Right ventricle myocardium superior (tissue), 1 donor: ENCODE data around the gene LRRC59. TPM values are rescaled to one million over a fixed set of nuclear protein-coding genes. Genes with fewer than 3 reads are reported as not detected.
A peak's percentile ranks its signal among the peaks of the same experiment; 100 is the strongest.
"Not testable (repeated sequence)": the region's sequence is repeated elsewhere in the genome, so short reads cannot be mapped to it uniquely, and the experiment has no call there.

Experiments
- ATAC-seq: fragments of 200-7000 bp; cut with Tn5 transposase; one replicate; pipeline ENCODE4 v1.9.1; 2020; ENCODE audit warnings: mild to moderate bottlenecking; ENCODE audit not compliant: poor library complexity
- DNase-seq: peaks from one replicate; pipeline ENCODE4 v3.0.0-alpha.2; 2020
- intact Hi-C: fragments of 100-400 bp; cut with DNase I; formaldehyde crosslinking; loops from one replicate; pipeline ENCODE4 v1.11.2; 2022
- total RNA-seq: library from RNA; stranded (reverse); fragmentation: NEBNext Ultra II Directional; extraction: Animal tissue kit (Norgen Biotek cat#: 25700); gene quantifications from one replicate; pipeline ENCODE4 v1.2.1, GENCODE V29; 2021
- donor health status: DM: no; HTN: yes; CAD: no; lungs with severe emphysema.

LRRC59 gene
- total RNA-seq, 1 donor from 2014 or later: 20.3 TPM

- ATAC-seq: peak; percentile 94
Measured at GRCh38 chr17:50425682-50426471, 28.6 kb upstream of the LRRC59 start, which contains the start of gene ACSF2. Gene ACSF2 (plus strand): TSS chr17:50426218. CDS start chr17:50426262, 44 bp downstream.

GRCh38 chr17:50424996-50425681, 27.8 kb upstream of the LRRC59 start:
- ATAC-seq: no peak
- intact Hi-C loops: no loop called here
- DNase-seq: peak; percentile 44

More at GRCh38 chr17:50425682-50426471, 28.6 kb upstream of the LRRC59 start, which contains the start of gene ACSF2:
- DNase-seq: peak; percentile 85
- intact Hi-C loops: no loop called here

GRCh38 chr17:50424246-50424995, 27.1 kb upstream of the LRRC59 start:
- DNase-seq: no peak
- ATAC-seq: no peak
- intact Hi-C loops: no loop called here

GRCh38 chr17:50423553-50424159, 26.3 kb upstream of the LRRC59 start:
- ATAC-seq: no peak
- peak; percentile 43 for DNase-seq
- intact Hi-C loops: no loop called here

- intact Hi-C loops: no loop called here
- ATAC-seq: no peak
- no peak for DNase-seq
Measured at GRCh38 chr17:50422738-50423137, 25.4 kb upstream of the LRRC59 start.

- ATAC-seq: no peak
- DNase-seq: no peak
- intact Hi-C loops: no loop called here
Measured at GRCh38 chr17:50421308-50422051, 24.2 kb upstream of the LRRC59 start.

GRCh38 chr17:50420419-50421112, 23.2 kb upstream of the LRRC59 start:
- intact Hi-C loops: no loop called here
- ATAC-seq (peak; percentile 59), DNase-seq (peak; percentile 46)

- ATAC-seq, DNase-seq, intact Hi-C loops: not testable (repeated sequence)
Measured at GRCh38 chr17:50419577-50419976, 22.3 kb upstream of the LRRC59 start.

GRCh38 chr17:50414808-50415207, 17.5 kb upstream of the LRRC59 start:
- ATAC-seq: no peak
- DNase-seq: no peak
- intact Hi-C loops: no loop called here

GRCh38 chr17:50412188-50412732, 14.9 kb upstream of the LRRC59 start:
- intact Hi-C loops: no loop called here

GRCh38 chr17:50407921-50408320, 10.6 kb upstream of the LRRC59 start:
- intact Hi-C loops: no loop called here
- ATAC-seq: no peak
- no peak for DNase-seq

More at GRCh38 chr17:50412188-50412732, 14.9 kb upstream of the LRRC59 start:
- no peak for DNase-seq
- ATAC-seq: no peak

GRCh38 chr17:50406578-50406977, 9.3 kb upstream of the LRRC59 start:
- intact Hi-C loops: no loop called here
- ATAC-seq (no peak), DNase-seq (no peak)

- DNase-seq, intact Hi-C loops, ATAC-seq: not testable (repeated sequence)
Measured at GRCh38 chr17:50405351-50405750, 8.0 kb upstream of the LRRC59 start.

- ATAC-seq, DNase-seq, intact Hi-C loops: not testable (repeated sequence)
Measured at GRCh38 chr17:50399591-50399990, 2.3 kb upstream of the LRRC59 start.

- ATAC-seq, intact Hi-C loops, DNase-seq: not testable (repeated sequence)
Measured at GRCh38 chr17:50398672-50399071, 1.3 kb upstream of the LRRC59 start.

- DNase-seq: no peak
- intact Hi-C loops: no loop called here
- no peak for ATAC-seq
Measured at GRCh38 chr17:50397919-50398285, 579 bp upstream of the LRRC59 start.
